A673 (cell line): Measurements from ENCODE around the gene IQCK.

ENCODE experiments used
- CTCF ChIP-seq: fragments of 300-800, 200-600 bp; sonication (generic); conservative IDR thresholded peaks from 2 replicates; pipeline ENCODE4 v1.5.1; 2017; ENCODE audit warnings: low read depth, mild to moderate bottlenecking, antibody characterized with exemption, low read length, moderate library complexity, mixed read lengths
- EZH2 ChIP-seq: fragments of 200-600 bp; sonication (generic); IDR thresholded peaks from 2 replicates; pipeline ENCODE4 v1.6.1; 2017; ENCODE audit warnings: borderline replicate concordance, low read depth, mild to moderate bottlenecking, mixed read lengths, antibody characterized with exemption, low read length; ENCODE audit not compliant: poor library complexity, severe bottlenecking

- TF ChIP-seq CTCF (no peak), EZH2 (no peak)
These were observed 143.8 kb downstream of the IQCK start for GRCh38 chr16:19861811-19862327.
